Esophagus squamous epithelium (tissue), 5 donors: Measurements from ENCODE around the gene SKIC2. TPM values are rescaled to one million over a fixed set of nuclear protein-coding genes. Genes with fewer than 3 reads are reported as not detected.
"Not testable (repeated sequence)": the region's sequence is repeated elsewhere in the genome, so short reads cannot be mapped to it uniquely, and the experiment has no call there.

Experiments
- DNase-seq: peaks from one replicate; lab custom pipeline; 2025; lab: John Stamatoyannopoulos, UW
- H3K27ac ChIP-seq, 4 donors: fragments of 200-600 bp; sonication (generic); one replicate each; pipeline ENCODE4 v1.5.1; 2016 to 2019; ENCODE audit warnings: mild to moderate bottlenecking in 1 of 4
- H3K27me3 ChIP-seq, 4 donors: fragments of 200-600 bp; sonication (generic); 1 replicate in 3 of 4; 2 replicates in 1 of 4; pipeline versions ENCODE4 v1.5.1 to v1.6.0; 2017 to 2021; ENCODE audit warnings: antibody characterized with exemption in 1 of 4
- H3K36me3 ChIP-seq, 3 donors: fragments of 200-600 bp; sonication (generic); one replicate each; pipeline ENCODE4 v1.5.1; 2016 to 2019
- H3K4me1 ChIP-seq, 3 donors: fragments of 200-600 bp; sonication (generic); one replicate each; pipeline ENCODE4 v1.5.1; 2017 to 2019
- H3K4me3 ChIP-seq, 4 donors: fragments of 200-600 bp; sonication (generic); 1 replicate in 3 of 4; 2 replicates in 1 of 4; pipeline ENCODE4 v1.5.1; 2016 to 2019; ENCODE audit warnings: mild to moderate bottlenecking in 2 of 4, moderate library complexity in 1 of 4
- H3K9me3 ChIP-seq, 3 donors: fragments of 200-600 bp; sonication (generic); one replicate each; pipeline ENCODE4 v1.5.1; 2016 to 2019
- WGBS, 2 donors: methylation state at CpG; one replicate each; pipeline ENCODE4 v1.1.5; 2018; 5-methylcytosine and 5-hydroxymethylcytosine counted together
- intact Hi-C: fragments of 100-400 bp; cut with DNase I; formaldehyde crosslinking; loops from one replicate; pipeline ENCODE4 v1.15.0; 2022
- small RNA-seq, 4 donors: library from RNA; depleted of rRNA; stranded (forward); fragments of <200 nt; gene quantifications; one replicate each; pipeline ENCODE3, GENCODE V24; 2016
- total RNA-seq, 4 donors: library from RNA; depleted of rRNA; stranded (reverse); fragments of >200 nt; gene quantifications; one replicate each; pipeline ENCODE4 v1.1.0, GENCODE V29; 2016
- donor health status: DM: yes; HTN: yes; CAD: no.

Gene SKIC2
- total RNA-seq, 4 donors from 2014 or later = 24.6 to 32.4 (median 26.8) TPM

DNA sequence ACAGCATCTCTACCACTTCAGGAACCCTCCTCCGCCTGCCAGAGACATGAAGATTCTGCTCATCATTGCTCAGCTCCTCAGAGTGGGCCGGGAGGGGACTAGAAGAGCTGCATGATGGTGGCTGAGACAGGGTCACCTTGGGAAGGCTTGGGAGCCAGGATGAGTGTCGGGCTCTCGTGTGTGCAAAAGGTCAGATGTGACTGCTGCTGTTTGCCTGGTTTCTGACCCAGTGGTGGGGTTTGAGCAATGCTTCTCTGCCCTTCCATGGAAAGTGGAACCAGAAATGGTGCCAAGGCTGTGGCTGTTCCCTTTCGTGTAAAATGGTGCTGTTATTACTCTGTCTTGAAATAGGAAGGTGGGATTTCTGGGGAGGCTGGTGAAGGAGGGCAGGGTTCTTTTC is 54.8 kb downstream of the SKIC2 start:
- H3K9me3 ChIP-seq, DNase-seq, intact Hi-C loops, H3K4me1 ChIP-seq, H3K27ac ChIP-seq, H3K27me3 ChIP-seq, H3K36me3 ChIP-seq, H3K4me3 ChIP-seq: not testable (repeated sequence)
- no CpG with 5 or more reads among the region's 5 CpGs for WGBS, 2 donors

GRCh38 chr6:32014547-32014946 is 55.6 kb downstream of the SKIC2 start, which contains the start of gene C4B:
Gene C4B (plus strand): TSS chr6:32014795. CDS start chr6:32014846, 51 bp downstream.
- H3K9me3 ChIP-seq, H3K4me3 ChIP-seq, H3K27ac ChIP-seq, H3K27me3 ChIP-seq, DNase-seq, intact Hi-C loops, H3K4me1 ChIP-seq, H3K36me3 ChIP-seq: not testable (repeated sequence)
- WGBS, 2 donors = no CpG with 5 or more reads among the region's 6 CpGs

Small RNA genes within 50 kb of the gene (small RNA-seq; reads per million reads assigned to genes)
- 0 reads per million in 4 donors for gene AL645922.1

Other genes starting within 250 kb of the SKIC2 start
- gene LY6G6D, start 243.8 kb upstream of the SKIC2 start, total RNA-seq = not detected
- gene LY6G6C, start 237.4 kb upstream of the SKIC2 start, total RNA-seq = 10 to 100 TPM in 1 of 4 donors, 1 to 10 TPM in 2, under 1 TPM in 1; 0.53 to 14.6 (median 2.4) TPM
- gene MPIG6B, start 235.8 kb upstream of the SKIC2 start, total RNA-seq = 1 to 10 TPM in 1 of 4 donors, under 1 TPM in 3; 0.12 to 1.4 (median 0.73) TPM
- 10 to 100 TPM; 16.4 to 59.3 (median 28.2) TPM for gene DDAH2, start 229.9 kb upstream of the SKIC2 start, total RNA-seq
- gene CLIC1, start 222.6 kb upstream of the SKIC2 start, total RNA-seq = 100 to 1,000 TPM; 289 to 440 (median 365) TPM
- gene MSH5, start 219.2 kb upstream of the SKIC2 start, total RNA-seq = 1 to 10 TPM; 2.3 to 7.9 (median 6.8) TPM
- gene SAPCD1, start 196.5 kb upstream of the SKIC2 start, total RNA-seq = 1 to 10 TPM in 2 of 4 donors, under 1 TPM in 2; 0.45 to 2.9 (median 1.1) TPM
- under 1 TPM; 0.22 to 0.80 (median 0.58) TPM for gene VWA7, start 181.8 kb upstream of the SKIC2 start, total RNA-seq
- 10 to 100 TPM; 35.0 to 72.3 (median 45.5) TPM for gene VARS1, start 163.4 kb upstream of the SKIC2 start, total RNA-seq
- gene LSM2, start 152.2 kb upstream of the SKIC2 start, total RNA-seq = 10 to 100 TPM; 27.1 to 70.8 (median 36.6) TPM
- gene HSPA1L, start 143.9 kb upstream of the SKIC2 start, total RNA-seq = under 1 TPM; 0.35 to 0.97 (median 0.57) TPM
- gene HSPA1A, start 143.6 kb upstream of the SKIC2 start, total RNA-seq = 100 to 1,000 TPM; 158 to 362 (median 223) TPM
- gene HSPA1B, start 131.4 kb upstream of the SKIC2 start, total RNA-seq = 100 to 1,000 TPM; 209 to 553 (median 252) TPM
- 10 to 100 TPM; 13.6 to 23.6 (median 17.3) TPM for gene NEU1, start 96.4 kb upstream of the SKIC2 start, total RNA-seq
- 1 to 10 TPM in 2 of 4 donors, under 1 TPM in 1, not detected in 1; 0.38 to 3.6 (median 1.3) TPM for gene SLC44A4, start 80.2 kb upstream of the SKIC2 start, total RNA-seq
- gene EHMT2, start 61.5 kb upstream of the SKIC2 start, total RNA-seq = 10 to 100 TPM; 23.4 to 34.5 (median 27.4) TPM
- 1 to 10 TPM in 2 of 4 donors, under 1 TPM in 2; 0.83 to 2.8 (median 1.0) TPM for gene ZBTB12, start 57.1 kb upstream of the SKIC2 start, total RNA-seq
- 10 to 100 TPM in 2 of 4 donors, 1 to 10 TPM in 2; 1.1 to 15.2 (median 6.4) TPM for gene C2, start 31.5 kb upstream of the SKIC2 start, total RNA-seq
- 10 to 100 TPM; 10.4 to 81.1 (median 22.4) TPM for gene CFB, start 13.1 kb upstream of the SKIC2 start, total RNA-seq
- 10 to 100 TPM; 52.6 to 83.9 (median 64.4) TPM for gene NELFE, start 204 bp upstream of the SKIC2 start, total RNA-seq
- 10 to 100 TPM in 1 of 4 donors, 1 to 10 TPM in 3; 7.8 to 13.2 (median 8.8) TPM for gene DXO, start 13.0 kb downstream of the SKIC2 start, total RNA-seq
- gene C4A, start 22.9 kb downstream of the SKIC2 start, total RNA-seq = 10 to 100 TPM in 1 of 4 donors, 1 to 10 TPM in 3; 2.0 to 11.8 (median 5.2) TPM
- gene C4B, start 55.6 kb downstream of the SKIC2 start, total RNA-seq = 1 to 10 TPM; 2.2 to 7.4 (median 5.2) TPM
- gene CYP21A2, start 79.2 kb downstream of the SKIC2 start, total RNA-seq = under 1 TPM in 1 of 4 donors, not detected in 3; 0.22 TPM
- 100 to 1,000 TPM in 1 of 4 donors, 10 to 100 TPM in 3; 10.5 to 102 (median 31.0) TPM for gene TNXB, start 150.2 kb downstream of the SKIC2 start, total RNA-seq
- 10 to 100 TPM; 27.3 to 45.4 (median 30.0) TPM for gene ATF6B, start 169.1 kb downstream of the SKIC2 start, total RNA-seq
- gene FKBPL, start 171.1 kb downstream of the SKIC2 start, total RNA-seq = 10 to 100 TPM in 1 of 4 donors, 1 to 10 TPM in 3; 5.9 to 16.7 (median 6.8) TPM
- gene PRRT1, start 192.8 kb downstream of the SKIC2 start, total RNA-seq = under 1 TPM in 3 of 4 donors, not detected in 1; 0.35 to 0.87 (median 0.57) TPM
- 100 to 1,000 TPM in 1 of 4 donors, 10 to 100 TPM in 3; 17.3 to 133 (median 23.7) TPM for gene PPT2, start 195.0 kb downstream of the SKIC2 start, total RNA-seq
- 10 to 100 TPM in 2 of 4 donors, 1 to 10 TPM in 2; 4.8 to 15.1 (median 8.2) TPM for gene EGFL8, start 205.4 kb downstream of the SKIC2 start, total RNA-seq
- 10 to 100 TPM; 17.6 to 34.0 (median 19.1) TPM for gene AGPAT1, start 216.9 kb downstream of the SKIC2 start, total RNA-seq
- gene RNF5, start 219.2 kb downstream of the SKIC2 start, total RNA-seq = 10 to 100 TPM; 20.8 to 59.0 (median 40.8) TPM
- gene AGER, start 225.1 kb downstream of the SKIC2 start, total RNA-seq = 1 to 10 TPM in 3 of 4 donors, under 1 TPM in 1; 0.59 to 1.7 (median 1.4) TPM
- gene PBX2, start 231.0 kb downstream of the SKIC2 start, total RNA-seq = 10 to 100 TPM; 27.1 to 40.2 (median 28.9) TPM
- 10 to 100 TPM in 2 of 4 donors, 1 to 10 TPM in 2; 1.6 to 14.1 (median 6.5) TPM for gene GPSM3, start 233.5 kb downstream of the SKIC2 start, total RNA-seq